HG03460 (cell line): ENCODE results near the gene MTX1.
"Not testable (repeated sequence)": the region's sequence is repeated elsewhere in the genome, so short reads cannot be mapped to it uniquely, and the experiment has no call there.

Experiments used
- ATAC-seq: cut with Tn5 transposase; IDR thresholded peaks from one replicate; pipeline ENCODE4 v1.9.1; 2021; ENCODE audit not compliant: unreplicated experiment

The MTX1 gene

GRCh38 chr1:155206891-155207805 lies 1.3 kb upstream of the MTX1 start:
- no peak for ATAC-seq

DNA sequence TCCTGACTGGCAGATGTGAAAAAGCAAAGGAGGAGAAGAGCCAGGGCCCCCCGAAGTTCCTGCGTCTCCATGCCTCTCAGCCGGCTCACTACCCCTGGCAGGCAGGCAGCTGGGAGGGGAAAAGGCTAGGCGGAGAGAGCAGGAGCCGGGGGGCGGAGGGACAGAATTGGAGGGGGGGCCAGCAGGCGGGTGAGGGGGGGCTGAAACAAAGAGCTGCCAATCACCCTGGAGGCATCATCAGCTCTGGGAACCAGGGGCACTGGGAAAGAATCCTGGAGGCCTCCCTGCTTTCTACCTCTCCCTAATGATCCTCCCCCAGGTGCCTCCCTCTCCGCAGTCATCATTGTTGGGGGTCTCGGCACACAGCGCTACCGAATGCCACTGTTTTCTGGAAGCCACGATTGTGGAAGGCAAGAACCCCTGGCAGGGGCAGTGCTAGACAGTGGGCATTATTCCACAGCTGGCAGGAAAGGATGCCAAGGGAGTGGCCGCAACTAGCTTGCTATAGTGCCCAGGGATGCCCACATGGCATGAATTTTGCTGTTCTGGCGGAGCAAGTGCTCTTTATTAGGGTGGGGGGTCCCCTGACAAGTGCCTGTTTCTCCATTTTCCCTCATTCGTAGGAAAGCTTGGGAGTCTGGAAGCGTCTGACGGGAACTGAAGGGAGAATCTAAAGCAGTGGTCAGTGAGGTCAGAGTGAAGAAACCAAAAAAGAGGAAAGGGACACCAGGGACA lies 522 bp upstream of the MTX1 start, which contains the start of gene THBS3:
THBS3 (minus strand) TSS at position 92 of the 735 bp plus-strand sequence; CDS start at position 71, 21 bp downstream.
- ATAC-seq = no peak

DNA sequence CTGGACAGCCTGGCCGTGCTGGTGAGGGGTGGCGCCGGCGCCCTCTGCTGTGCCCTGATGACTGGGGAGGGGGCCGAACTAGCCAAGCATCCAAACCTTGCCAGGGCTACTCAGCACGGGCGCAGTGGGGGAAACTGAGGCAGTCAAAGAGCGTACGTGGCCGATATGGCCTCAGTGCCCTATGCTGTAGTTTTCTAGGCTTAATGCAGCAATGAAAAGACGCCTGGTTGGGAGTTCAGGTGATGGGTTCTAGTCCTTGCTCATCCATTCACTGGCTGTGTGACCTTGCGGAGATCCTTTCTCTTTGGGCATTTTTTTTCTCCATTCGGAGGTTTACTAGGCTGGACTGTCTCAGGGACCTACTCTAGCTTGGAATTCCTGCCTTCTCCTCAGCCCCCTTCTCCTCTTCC lies 822 bp downstream of the MTX1 start:
- no peak for ATAC-seq

- ATAC-seq = no peak
Observed at GRCh38 chr1:155210314-155211104, 2.0 kb downstream of the MTX1 start.

DNA sequence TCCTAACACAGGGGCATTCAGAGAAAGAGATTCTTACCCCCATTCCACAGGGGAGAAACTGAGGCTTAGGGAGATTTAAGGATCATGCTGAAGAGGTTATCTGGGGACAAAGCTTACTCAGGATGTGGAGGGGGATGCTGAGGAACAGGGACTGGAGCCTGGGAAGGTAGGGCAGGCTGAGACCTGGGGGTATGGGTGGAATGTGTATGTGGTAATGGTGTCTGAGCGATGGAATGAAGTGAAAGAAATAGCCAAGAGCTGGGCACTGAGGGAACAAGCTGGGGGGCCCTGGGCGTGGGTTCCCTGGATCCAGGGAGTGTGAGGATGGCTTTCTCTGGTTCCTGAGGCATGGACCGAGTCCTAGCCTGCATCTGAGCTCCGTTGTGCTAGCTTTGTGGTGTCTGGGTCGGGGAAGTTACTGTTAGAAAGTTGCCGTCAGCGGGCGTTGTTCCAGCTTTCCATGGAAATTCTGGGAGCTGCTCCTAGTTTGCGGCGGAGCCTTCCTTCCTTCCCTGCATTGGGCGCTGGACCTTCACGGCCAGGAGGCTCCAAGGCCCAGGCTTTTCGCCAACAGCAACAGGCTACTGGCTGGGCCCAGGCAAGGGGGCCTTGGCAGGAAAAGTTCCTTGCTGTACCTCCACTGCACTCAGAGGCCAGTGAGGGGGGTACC lies 3.0 kb downstream of the MTX1 start:
- ATAC-seq = not testable (repeated sequence)

GRCh38 chr1:155212051-155212440 lies 3.6 kb downstream of the MTX1 start:
- not testable (repeated sequence) for ATAC-seq

GRCh38 chr1:155214702-155215101 lies 6.2 kb downstream of the MTX1 start:
- not testable (repeated sequence) for ATAC-seq

- ATAC-seq = no peak
Observed at GRCh38 chr1:155218854-155219591, 10.5 kb downstream of the MTX1 start.

GRCh38 chr1:155219592-155220031 lies 11.1 kb downstream of the MTX1 start:
- no peak for ATAC-seq

- ATAC-seq = not testable (repeated sequence)
Observed at GRCh38 chr1:155220211-155220965, 11.9 kb downstream of the MTX1 start.

- no peak for ATAC-seq
Observed at GRCh38 chr1:155223047-155223446, 14.6 kb downstream of the MTX1 start.

DNA sequence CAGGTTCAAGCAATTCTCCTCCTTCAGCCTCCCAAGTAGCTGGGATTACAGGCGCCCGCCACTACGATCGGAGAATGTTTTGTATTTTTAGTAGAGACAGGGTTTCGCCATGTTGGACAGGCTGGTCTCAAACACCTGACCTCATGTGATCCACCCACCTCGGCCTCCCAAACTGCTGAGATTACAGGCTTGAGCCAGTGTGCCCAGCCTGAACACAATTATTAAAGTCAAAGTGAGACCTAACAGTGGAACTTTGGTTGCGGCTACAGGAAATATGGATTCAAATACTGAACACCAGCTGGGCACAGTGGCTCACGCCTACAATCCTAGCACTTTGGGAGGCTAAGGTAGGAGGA lies 16.9 kb downstream of the MTX1 start:
- ATAC-seq = not testable (repeated sequence)

- ATAC-seq = peak; percentile 40
Observed at GRCh38 chr1:155226188-155226909, 17.9 kb downstream of the MTX1 start.

GRCh38 chr1:155226910-155227260 lies 18.4 kb downstream of the MTX1 start:
- no peak for ATAC-seq

DNA sequence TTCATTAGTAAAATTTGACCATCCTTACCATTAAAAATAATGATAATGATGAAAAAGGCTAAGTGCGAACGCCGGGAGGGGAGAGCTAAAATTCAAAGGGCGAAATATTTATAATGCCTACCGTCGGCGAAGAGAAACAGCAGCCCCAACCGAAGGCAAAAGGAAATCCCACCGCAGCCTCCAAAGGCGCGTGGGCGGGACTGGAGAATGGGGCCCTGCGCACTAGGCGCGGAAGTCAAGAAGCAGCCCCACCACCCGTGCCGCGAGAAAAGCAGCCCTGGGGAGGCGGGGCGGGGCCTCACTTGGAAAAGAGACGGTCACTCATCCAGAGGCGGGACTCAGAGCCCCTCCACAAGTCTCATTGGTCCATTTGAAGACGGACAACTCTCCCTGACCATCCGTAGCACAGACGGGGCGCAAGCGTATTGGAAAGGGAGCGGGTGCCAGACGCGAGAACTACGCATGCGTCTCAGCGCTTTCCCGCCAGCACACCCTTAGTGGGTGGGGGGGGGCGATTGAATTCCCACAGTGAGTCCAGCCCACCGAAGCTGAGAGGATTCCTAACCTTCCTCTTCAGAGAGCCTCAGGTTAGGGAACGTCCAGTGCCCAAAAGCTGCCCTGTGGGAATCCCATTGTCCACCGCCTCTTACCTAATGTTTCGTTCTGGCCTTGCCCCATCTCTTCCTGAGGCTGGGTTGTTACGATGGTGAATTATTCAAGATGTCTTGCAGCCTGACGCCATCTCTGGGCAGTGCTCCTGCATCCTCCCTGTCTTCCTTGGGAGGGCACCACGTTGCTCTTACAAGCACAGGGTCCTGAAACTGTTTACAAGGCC lies 19.0 kb downstream of the MTX1 start:
- peak; percentile 88 for ATAC-seq

DNA sequence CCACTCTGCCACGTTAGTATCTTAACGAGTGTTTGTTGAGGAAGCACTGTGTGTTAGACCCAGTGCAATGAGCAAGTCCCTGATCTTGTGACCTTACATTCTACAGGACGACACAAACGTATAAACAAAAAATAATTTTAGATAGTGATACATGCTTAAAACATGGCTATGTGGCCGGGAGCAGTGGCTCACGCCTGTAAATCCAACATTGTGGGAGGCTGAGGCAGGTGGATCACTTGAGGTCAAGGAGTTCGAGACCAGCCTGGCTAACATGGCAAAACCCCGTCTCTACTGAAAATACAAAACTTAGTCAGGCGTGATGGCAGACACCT lies 19.6 kb downstream of the MTX1 start:
- no peak for ATAC-seq

GRCh38 chr1:155231302-155231701 lies 22.8 kb downstream of the MTX1 start:
- ATAC-seq = not testable (repeated sequence)
